OCI-LY1 (cell line): ENCODE measurements around the gene HEG1.

Experiments used
- CTCF ChIP-seq: fragments of 200-600 bp; sonication (generic), shearing (Covaris generic); IDR thresholded peaks from 2 replicates; pipeline ENCODE4 v1.5.1; 2017; ENCODE audit warnings: mild to moderate bottlenecking, antibody characterized with exemption, low read length, moderate library complexity, mixed read lengths
- EZH2 ChIP-seq: fragments of 200-600 bp; sonication (generic), shearing (Covaris generic); IDR thresholded peaks from 2 replicates; pipeline ENCODE4 v1.8.0; 2017; ENCODE audit warnings: borderline replicate concordance, mixed run types, mild to moderate bottlenecking, antibody characterized with exemption, low read length, moderate library complexity, mixed read lengths

- TF ChIP-seq CTCF: no peak
- no peak for TF ChIP-seq EZH2
These were observed 31.0 kb downstream of the HEG1 start for GRCh38 chr3:125024817-125025216.
